ENCODE measurements around the gene PHACTR1.

Gene PHACTR1

DNA sequence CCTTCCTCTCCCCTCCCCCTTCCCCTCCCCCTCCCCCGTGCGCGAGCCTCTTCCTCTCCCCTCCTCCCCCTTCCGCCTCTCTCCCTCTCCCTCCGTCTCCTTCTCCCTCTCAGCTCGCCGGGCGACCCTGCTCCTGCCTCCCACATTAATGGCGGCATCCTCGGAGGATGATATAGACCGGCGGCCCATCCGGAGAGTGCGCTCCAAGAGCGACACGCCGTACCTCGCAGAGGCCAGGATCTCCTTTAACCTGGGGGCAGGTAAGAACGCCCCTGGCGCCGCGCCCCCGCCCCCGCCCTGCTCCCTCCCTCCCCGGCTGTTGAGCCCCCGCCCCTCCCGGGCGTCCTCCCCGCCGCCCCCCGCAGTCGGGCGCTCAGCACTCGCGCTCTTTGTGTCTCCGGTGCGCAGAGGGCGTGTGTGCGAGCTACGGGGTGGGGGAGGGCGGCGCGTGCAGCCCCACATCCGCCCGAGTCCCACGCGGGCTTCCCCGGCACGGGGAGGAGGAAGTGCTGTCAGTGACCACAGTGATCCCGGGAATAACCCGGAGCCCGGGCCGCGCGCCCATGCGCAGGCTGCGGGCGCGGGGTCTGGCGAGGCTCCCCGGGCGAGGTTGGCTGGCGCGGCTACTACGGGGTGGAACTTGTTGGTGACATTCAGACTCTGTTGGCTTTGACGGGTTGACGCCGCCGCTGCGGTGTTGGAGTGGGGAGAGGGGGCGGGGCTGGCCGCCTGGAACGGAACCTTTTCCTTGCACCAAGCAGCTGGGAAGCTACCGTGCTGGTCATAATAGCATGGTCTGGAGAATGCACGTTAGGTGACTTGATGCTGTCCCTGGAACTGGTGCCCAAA is 33.2 kb downstream of the PHACTR1 start:
- DNase-seq: no peak

DNA sequence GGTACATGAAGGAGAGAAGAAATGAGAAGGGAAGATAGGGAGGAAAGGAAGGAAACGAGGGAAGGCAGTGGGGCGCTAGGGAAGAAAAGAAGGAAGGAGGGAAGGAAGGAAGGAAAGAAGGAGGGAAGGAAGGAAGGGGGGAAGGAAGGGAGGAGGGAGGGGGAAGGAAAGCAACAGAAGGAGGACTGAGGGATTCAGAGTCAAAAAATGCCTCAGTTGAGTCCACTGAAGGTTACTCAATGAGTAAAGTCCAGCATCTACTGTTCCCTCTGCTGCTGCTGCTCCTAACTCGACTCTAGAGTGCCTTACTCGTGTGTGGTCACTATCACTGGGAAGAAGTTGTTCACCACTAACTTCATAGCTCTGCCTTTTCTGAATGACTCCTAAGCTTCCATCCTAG is 33.8 kb downstream of the PHACTR1 start:
- DNase-seq: no peak

DNA sequence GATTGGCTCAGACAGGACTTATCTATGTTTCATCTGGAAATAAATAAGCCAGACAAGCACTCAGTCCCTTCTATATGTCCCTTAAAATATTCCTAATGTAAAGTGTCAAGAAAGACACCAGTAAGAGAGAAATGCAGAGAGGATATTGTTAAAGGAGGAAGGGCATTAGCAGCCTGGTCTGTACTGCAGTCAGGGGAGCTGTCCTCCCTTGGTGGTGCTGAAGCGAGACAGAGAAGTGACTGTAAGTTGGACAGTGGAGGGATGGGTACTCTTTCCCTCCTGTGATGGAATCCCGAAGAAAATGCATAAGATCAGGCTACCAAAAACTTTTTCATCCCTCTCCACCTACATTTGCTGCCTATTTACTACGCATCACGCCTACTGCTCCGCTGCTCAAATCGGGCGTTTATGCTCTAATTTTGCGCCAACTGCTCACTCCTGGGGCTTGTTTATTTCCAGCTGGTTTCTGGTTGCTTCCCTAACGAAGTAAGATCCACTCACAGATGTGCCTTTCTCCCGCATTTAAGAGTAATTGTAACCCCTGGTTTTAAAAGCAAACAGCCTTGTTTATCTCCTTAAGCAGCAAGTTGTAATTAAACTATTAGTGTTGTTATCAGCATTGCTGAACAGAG is 35.2 kb downstream of the PHACTR1 start:
- DNase-seq: peak; percentile 58

- DNase-seq: no peak
Observed at GRCh38 chr6:12753036-12753435, 36.5 kb downstream of the PHACTR1 start.

DNA sequence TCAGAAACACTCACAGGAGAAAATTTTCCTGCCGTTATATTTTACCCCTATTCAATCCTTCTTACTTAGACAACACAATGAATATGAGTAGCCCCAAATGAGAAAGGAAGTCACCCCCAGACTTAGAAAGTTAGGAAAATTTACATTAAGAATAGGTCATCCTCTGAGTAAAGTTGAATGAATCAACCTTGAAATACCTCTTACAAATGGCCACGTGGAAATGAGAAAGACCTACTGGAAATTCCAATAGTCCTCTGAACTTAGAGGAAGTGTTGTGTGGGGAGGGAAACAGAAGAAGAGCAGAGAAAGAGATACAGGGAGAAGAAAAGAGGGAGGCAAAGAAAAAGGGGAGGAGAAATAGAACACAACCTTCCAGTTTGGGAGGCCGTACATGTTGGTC is 43.7 kb downstream of the PHACTR1 start:
- no peak for DNase-seq

DNA sequence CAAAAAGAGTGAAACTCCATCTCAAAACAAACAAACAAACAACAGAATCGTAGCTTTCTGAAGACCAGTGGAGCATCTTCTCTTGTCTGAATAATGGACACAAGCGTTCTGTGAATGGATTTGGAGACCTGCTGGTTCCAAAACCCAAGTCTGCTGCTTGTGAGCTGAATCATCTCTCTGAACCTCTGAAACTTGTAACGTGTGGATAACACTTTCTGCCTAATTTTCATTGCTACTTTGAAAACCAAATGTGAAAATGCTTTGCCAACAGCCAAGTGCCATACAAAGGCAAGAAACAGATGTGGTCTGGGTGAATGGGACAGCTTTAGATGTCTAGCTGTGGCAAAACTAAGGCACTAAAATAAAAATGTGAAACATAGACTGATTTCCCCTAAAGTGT is 44.3 kb downstream of the PHACTR1 start:
- DNase-seq: no peak

DNA sequence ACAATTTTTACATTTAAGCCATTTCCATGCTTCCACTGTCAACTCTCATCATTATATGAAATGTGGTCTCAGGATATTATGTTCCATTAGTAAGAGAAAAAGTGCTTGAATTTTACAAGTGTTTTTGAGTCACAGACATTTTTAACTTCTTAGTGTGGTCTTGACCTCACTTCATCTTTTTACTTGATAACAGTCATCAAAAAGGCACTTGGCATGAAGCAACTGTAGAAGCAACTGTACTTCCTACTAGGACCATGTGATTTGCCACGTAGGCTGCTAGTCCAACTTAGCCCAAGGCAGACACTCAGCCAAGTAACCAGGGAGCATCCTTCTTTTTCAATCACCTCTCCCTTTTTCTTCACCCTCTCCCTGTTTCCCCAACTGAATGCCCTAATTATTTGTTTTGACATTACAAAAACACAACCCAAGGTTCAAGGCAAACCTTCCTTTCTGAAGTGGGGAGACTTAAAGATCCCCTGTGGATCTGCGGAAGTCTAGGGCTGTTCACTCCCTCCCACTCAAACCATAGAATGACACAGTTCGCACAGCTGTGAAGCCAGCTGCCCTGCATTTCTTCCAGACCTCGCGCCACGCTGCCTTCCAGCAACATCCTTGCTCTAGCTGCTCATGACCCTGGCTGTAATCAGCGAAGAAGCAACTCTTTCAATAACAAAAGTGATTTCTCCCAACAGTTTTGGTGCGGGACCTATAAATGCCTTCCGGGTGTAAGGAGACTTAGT is 45.0 kb downstream of the PHACTR1 start:
- peak; percentile 51 for DNase-seq

- DNase-seq: peak; percentile 8
Observed at GRCh38 chr6:12762731-12763434, 46.3 kb downstream of the PHACTR1 start.

- no peak for DNase-seq
Observed at GRCh38 chr6:12766365-12766764, 49.8 kb downstream of the PHACTR1 start.

- DNase-seq: no peak
Observed at GRCh38 chr6:12767016-12767415, 50.4 kb downstream of the PHACTR1 start.

GRCh38 chr6:12769556-12770256 is 53.1 kb downstream of the PHACTR1 start:
- DNase-seq: no peak

GRCh38 chr6:12772416-12772815 is 55.8 kb downstream of the PHACTR1 start:
- no peak for DNase-seq

- DNase-seq: no peak
Observed at GRCh38 chr6:12776291-12776690, 59.7 kb downstream of the PHACTR1 start.

DNA sequence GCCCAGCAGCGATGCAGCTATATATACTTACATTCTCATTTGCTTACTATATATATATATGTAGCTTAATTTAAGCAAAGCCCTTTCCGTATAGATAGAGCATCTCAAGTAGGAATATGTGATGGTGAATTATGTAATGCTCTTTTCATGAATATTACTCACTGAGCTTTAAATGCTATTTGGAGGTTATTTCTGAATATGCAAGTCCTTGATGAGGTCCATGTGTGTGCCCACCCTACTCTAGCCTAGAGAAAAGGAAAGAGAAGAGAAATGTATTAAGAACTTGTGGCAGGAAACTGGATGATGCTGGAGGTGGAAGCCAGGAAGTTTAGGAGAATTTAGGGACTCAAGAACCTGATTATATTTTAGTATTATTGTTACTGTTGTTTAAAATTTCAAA is 63.2 kb downstream of the PHACTR1 start:
- no peak for DNase-seq

GRCh38 chr6:12782136-12782535 is 65.6 kb downstream of the PHACTR1 start:
- DNase-seq: no peak

- DNase-seq: no peak
Observed at GRCh38 chr6:12785301-12785700, 68.7 kb downstream of the PHACTR1 start.

DNA sequence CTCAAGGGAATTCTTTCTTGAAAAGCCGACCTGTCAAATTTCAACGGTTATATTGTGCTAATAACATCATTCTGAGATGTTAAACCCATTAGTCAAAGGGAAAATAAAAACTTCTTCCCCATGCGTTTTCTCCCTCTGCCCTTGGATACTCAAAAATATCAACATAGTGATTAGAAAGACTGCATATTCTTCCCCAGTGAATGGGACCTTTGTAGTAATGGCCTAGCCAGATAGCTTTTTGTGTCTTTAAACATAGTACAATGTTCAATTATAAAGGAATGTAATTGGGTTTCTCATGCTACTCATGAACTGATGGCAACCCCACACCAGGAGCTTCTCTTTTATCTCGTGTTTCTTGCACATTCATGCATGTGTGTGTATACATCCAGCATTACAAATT is 69.4 kb downstream of the PHACTR1 start:
- DNase-seq: no peak

- no peak for DNase-seq
Observed at GRCh38 chr6:12791371-12791770, 74.8 kb downstream of the PHACTR1 start.

- DNase-seq: no peak
Observed at GRCh38 chr6:12798326-12798725, 81.8 kb downstream of the PHACTR1 start.

GRCh38 chr6:12800120-12800519 is 83.6 kb downstream of the PHACTR1 start:
- DNase-seq: no peak

- DNase-seq: no peak
Observed at GRCh38 chr6:12801141-12801540, 84.6 kb downstream of the PHACTR1 start.

DNA sequence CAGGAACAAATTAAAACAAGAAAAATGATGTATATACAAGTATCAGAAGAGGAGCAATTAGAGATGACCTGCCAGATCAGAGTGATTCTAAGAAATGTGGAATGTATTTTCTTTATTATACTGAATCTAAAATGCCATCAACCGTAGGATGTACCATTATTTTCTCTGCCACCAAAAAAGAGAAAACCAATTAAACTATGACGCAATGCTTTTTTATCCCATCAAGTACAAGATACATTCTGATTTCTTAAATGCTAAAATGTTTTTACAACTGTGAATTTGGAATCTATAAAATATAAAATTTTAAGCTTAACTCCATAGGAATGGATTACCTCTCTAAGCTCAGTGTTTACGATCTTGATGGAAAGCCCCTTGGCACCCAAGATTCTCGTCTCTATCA is 85.9 kb downstream of the PHACTR1 start:
- no peak for DNase-seq

Data from fibroblast of skin of back (primary cell).